ENCODE data around the gene FLII.

DNA sequence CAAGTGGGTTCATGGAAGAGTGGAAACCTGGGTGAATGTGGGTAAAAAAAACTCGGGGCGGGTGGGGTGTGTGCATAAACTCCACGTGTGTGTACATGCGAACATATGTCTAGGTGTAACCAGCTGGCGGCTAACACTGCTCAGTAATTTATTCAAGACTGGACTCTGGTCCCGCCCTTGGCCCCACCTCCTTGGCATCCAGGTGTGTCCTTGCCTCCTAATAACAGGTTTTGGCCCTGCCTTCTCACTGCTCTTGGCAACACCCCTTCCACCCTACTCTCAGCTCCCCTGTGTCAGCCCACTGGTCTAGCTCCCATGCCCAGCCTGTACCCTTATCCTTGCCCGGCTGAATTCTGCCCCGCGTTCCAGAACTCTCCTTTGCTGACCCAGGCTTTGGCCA, 8.3 kb downstream of the FLII start:
- TF ChIP-seq POLR2AphosphoS5 (IDR thresholded peaks at IDR 0.05; ENCODE audit: low read depth, low read length) (no peak), POLR2A (IDR thresholded peaks at IDR 0.05; ENCODE audit: low read depth, low read length) (no peak), TAF1 (IDR thresholded peaks at IDR 0.05; ENCODE audit: low read depth, low read length) (no peak), PAX5 (IDR thresholded peaks at IDR 0.05; ENCODE audit: insufficient read depth, low read length, severe bottlenecking) (no peak)

All from GM12891 (cell line).